ENCODE measurements around the gene MOSPD2.

The MOSPD2 gene

GRCh38 chrX:14883826-14884225 lies 10.6 kb downstream of the MOSPD2 start:
- H3K27ac ChIP-seq = no peak overlapping the region
- no peak for TF ChIP-seq CTCF (conservative IDR thresholded peaks at IDR 0.05)

DNA sequence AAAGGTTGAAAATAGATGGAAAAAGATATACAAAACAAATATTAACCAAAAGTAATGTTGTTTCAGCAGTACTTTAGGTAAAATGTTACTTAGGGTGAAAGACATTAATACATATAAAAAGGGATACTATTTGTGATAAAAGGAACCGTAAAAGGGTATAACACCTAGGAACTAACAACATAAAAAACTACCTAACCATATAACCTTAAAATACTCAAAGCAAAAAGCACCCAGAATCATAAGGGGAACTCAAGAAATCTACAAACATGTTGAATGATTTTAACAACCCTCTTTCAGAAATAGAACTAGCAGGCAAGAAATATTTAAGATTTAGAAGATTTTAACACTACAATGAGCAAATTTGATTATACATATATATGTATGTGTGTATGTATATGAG lies 11.5 kb downstream of the MOSPD2 start:
- no peak for TF ChIP-seq CTCF (conservative IDR thresholded peaks at IDR 0.05)
- no peak overlapping the region for H3K27ac ChIP-seq

- no peak for TF ChIP-seq CTCF (conservative IDR thresholded peaks at IDR 0.05)
- no peak overlapping the region for H3K27ac ChIP-seq
Observed at GRCh38 chrX:14886252-14886651, 13.0 kb downstream of the MOSPD2 start.

DNA sequence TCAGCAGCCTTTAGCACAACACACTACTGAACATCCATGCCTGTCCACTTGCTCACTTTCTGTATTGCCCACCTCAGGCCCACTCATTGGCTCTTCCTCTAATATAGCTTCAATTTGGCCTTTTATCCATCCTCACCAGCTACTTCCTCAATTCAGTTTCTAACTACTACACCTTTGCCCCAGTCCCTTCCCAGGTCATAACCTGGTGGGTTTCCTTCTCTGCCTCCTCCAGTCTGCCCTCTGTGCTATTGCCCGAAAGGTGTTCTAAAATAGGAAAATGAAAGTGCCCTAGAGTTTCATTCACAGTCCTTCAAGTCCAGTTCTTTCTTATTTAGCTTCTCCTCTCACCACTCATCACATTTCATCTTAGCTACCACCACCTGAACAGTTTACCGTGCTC lies 23.1 kb downstream of the MOSPD2 start:
- TF ChIP-seq CTCF (conservative IDR thresholded peaks at IDR 0.05) = no peak
- no peak overlapping the region for H3K27ac ChIP-seq

DNA sequence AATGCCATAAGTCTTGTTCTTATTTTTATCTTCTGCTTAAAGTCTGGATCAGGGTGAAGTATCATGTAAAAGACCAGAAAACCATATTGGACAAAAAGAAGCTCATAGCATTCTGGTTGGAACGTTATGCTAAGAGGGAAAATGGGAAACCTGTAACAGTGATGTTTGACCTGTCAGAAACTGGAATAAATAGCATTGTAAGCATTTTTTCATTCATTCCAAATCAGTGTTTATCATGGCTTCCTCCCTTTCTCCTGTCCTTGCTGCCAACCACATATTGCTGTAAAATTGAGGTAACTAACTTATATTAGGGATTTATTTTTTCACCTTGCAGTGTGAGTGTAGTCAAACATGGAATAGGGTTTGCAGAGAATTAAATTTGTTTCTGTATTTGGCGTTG lies 23.8 kb downstream of the MOSPD2 start:
- H3K27ac ChIP-seq = no peak overlapping the region
- TF ChIP-seq CTCF (conservative IDR thresholded peaks at IDR 0.05) = no peak

DNA sequence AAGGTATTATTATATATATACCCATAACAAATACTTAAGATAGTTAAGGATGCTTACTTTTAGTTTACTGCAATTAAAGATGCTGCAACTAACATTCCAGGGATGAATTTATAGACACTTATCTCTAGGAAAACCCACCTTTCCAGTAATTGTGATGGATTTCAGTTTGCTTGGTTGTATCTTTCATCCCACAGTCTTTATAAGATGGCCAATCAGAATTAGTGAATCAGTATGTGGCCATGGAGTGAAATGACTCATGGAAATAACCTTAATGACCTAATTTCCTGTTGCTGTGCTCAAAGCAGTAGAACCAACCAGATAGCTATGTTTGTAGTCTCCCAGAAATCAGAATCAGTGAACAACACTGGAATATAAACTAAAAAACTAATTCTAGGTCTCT lies 26.4 kb downstream of the MOSPD2 start:
- no peak for TF ChIP-seq CTCF (conservative IDR thresholded peaks at IDR 0.05)
- H3K27ac ChIP-seq = no peak overlapping the region

DNA sequence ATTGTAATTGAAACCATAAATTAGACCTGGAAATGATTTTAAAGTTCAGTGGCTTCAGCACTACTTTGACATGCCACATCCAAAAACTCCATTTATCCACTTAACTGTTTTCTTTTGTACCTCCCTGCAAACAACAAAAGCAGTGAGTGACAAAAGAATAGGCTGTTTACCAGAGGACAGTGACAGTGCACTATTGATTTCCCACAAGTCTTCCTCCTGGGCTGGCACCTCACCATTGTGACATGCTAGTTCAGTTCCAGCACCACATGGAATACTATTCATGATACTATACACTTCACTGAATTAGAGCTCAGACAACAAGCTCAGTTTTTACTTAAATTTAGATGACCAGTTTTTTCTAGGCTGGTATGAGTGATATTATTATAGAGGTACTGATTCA lies 29.3 kb downstream of the MOSPD2 start:
- H3K27ac ChIP-seq = no peak overlapping the region

More for the DNA sequence above, 29.3 kb downstream of the MOSPD2 start:
- TF ChIP-seq CTCF (conservative IDR thresholded peaks at IDR 0.05) = no peak
